LHCN-M2 (cell line): Measurements from ENCODE around the gene FBXO5. TPM values are rescaled to one million over a fixed set of nuclear protein-coding genes. Genes with fewer than 3 reads are reported as not detected.
"Not testable (repeated sequence)": the region's sequence is repeated elsewhere in the genome, so short reads cannot be mapped to it uniquely, and the experiment has no call there.

Experiments used
- DNase-seq: peaks from one replicate; pipeline ENCODE4 v3.0.0-alpha.2; 2012; ENCODE audit warnings: low read depth
- total RNA-seq: library from RNA; depleted of rRNA; stranded (reverse); fragments of >200 nt; gene quantifications from 2 replicates; pipeline ENCODE4 v1.2.3, GENCODE V29; 2014

FBXO5 gene
- total RNA-seq, 1 experiment from 2014 or later: 53.7 TPM

DNA sequence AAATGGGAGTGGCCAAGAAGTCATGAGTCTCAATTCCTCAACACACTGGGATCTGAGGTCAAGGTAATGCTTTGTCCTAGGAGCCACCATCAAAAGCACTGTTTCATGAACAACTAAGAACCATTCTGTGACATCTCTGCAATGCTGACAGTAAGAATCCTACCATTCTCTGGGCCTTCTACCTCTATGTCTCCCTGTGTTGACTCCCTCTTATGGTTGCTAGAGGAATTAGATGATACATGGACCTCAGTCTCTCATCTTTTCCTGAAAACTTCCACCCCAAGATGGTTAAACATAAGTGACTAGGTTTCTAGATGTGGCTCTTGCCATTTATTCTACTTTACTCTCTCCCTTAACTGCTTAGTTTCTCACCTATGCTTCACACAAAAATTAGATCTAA is 10.6 kb upstream of the FBXO5 start:
- DNase-seq: no peak

DNA sequence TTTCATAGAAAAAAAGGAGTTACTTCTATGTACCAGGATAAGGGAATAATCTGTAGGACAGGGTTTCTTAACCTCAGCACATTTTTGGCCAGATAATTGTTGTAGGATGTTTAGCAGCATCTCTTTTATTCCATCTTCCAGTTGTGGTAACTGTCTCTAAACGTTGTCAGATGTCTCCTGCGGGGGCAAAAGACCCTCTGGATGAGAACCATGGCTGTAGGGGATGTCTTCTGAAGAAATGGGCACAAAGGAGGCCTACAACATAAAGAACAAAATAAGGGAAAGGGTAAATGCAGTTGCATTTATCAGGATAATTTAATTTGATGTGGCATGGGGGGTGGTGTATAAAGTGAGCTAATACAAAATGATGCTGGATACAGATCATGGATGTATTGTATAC is 4.1 kb upstream of the FBXO5 start:
- no peak for DNase-seq

DNA sequence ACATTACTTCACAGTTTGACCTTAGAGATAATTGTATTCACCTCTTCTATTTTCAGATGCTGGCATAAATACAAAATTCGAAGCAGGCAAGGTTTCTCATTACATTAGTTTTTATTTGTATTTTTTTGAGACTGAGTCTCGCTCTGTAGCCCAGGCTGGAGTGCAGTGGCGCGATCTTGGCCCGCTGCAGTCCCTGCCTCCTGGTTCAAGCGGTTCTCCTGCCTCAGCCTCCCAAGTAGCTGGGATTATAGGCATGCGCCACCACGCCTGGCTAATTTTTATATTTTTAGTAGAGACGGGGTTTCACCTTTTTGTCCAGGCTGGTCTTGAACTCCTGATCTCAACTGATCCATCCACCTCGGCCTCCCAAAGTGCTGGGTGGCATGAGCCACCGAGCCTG is 2.5 kb upstream of the FBXO5 start:
- DNase-seq: not testable (repeated sequence)

DNA sequence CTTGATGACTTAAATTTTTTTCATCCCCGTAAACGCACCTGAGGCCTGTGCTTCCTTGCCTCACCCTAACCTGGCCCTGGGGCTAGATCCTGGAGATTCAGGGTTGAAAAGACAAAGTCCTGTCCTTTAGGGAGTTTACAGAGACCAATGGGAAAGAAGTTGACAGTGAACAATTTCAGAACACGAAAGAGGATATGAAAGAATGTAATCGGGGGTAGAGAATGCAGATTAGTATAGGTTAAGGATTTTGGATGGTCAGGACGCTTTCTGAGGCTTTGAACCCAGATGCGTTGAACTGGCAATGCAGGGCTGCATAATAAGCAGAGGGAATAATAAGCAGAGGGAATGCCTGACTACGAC is 1.7 kb upstream of the FBXO5 start:
- peak; percentile 8 for DNase-seq

DNA sequence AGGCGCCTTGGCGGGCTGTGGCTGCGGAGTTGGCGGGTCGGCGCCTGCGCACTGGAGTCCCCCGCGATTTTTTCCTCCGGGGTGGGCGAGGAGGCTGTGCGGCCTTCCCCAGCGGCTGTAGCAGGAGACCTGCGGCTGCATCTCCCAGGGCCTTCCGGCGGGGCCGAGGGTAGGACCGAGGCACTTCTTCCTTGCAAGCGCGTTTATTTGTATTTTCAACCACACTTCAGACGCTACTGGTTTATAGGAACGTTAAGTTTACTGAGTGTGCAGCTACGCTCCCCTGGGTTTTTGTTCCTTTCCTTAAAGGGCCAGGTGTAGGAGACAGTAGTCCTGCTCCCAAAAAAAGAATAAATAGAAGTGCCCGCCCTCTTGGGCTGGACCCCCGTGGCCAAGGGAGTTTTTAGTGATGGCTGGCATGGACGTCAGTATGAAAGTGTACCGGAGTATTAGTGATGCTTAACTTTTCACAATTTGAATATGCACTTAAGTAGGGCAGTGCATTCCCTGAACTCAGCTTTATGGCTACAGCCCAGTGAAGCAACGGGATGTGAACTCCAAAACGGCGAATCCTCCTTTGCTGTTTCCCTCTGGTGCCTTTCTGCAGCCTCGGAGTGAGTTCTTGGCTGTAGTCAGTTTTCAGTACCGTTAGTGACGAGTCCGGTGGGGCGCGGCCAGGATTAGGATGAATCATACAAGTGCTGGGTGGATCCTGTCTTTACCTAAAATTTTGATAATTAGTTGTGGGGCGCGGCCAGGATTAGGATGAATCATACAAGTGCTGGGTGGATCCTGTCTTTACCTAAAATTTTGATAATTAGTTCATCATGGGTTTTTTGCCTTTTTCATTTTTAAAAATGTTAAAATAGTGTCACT is 1.0 kb upstream of the FBXO5 start:
- peak; percentile 81 for DNase-seq

DNA sequence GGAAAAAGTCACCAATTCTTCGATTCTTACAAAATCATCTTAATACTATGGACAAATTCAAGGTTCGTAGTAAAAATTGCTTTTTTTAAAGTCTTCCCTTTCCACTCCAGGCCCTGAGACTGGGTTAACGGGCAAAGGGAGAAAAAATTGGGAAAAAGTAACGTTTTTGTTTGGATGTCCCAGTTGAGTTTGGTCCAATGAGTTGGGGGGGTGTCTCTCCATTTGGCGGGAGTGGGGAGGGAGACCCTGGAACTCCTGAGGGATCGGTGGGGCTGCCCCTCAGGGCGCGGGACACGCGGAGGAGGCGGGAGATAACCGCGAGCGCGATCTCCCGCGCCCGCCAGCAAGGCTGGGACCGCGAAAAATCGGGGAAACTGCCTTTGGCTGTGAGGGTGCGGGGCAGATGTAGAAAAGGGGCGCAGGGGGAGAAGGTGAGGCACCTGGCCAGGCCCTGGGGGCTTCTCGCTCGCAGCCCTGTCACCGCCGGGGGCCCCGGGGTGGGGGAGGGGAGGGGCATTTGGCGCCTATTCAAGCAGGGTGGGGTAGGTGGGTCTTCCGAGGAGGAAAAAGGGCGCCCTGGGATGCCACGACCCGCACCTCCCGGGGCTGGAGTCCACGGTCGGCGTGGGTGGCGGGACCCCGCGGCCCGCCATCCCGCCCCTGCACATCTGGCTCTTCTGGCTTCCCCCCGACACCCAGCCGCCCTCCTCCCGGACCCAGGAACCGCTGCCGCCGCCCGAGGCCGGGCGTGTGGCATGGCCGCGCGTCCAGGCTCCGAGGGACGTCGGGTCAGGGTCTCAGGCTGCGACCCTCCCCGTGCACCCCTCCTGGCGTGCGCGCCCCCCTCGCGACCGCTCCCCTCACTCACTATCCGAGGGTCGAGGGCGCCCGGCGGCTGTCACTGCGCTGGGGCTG is 595 bp downstream of the FBXO5 start:
- peak; percentile 29 for DNase-seq

DNA sequence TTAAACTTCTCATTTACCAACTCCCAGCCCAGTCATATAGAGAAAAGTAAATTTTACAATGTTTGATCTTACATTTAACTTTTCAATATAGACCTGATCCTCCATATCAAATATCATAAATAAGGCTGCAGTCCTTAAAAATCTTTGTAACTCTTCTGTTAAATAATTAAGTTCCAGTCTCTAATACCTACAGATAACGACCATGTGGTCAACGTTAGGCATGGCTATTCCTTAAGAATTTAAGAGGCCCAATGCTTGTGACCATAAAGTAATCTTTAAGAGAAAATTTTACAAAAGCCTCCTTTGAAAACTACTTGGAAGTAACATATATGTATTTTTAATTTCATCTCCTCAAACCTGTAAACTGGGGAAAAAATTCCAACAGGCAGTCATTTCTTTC is 1.6 kb downstream of the FBXO5 start:
- DNase-seq: no peak

DNA sequence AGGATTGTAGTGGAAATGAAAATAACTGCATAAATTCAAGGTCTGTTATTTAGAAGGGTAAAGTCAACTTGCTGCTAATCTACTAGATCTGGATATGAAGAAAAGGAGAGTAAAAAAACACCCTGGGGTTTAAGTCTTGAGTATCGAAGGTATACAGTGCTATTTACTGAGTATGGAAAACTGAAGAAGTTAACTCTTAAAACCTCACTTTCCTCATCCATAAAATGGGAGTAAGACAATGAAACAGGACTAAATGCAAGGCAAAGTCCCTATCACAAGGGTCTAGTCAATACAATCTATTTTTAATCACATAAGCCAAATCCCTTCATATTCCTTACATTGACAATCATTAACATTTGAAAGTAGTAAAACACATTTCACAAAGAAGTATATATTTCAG is 2.2 kb downstream of the FBXO5 start:
- DNase-seq: no peak

DNA sequence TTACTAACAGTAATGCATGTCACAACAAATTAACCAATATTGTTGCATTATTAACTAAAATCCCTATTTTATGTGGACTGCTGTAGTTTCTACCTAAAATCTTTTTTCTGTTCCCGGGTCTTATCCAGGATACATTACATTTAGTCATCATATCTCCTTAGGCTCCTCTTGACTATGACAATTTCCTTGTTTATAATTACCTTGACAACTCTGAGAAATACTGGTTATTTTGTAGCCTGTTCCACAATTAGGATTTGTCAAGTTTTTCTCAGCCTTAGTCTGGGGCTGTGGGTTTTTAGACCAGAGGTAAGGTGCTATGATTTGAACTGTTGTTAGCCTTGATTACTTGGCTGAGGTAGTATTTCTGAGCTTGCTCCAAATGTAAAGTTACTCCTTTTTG is 3.7 kb downstream of the FBXO5 start:
- no peak for DNase-seq

DNA sequence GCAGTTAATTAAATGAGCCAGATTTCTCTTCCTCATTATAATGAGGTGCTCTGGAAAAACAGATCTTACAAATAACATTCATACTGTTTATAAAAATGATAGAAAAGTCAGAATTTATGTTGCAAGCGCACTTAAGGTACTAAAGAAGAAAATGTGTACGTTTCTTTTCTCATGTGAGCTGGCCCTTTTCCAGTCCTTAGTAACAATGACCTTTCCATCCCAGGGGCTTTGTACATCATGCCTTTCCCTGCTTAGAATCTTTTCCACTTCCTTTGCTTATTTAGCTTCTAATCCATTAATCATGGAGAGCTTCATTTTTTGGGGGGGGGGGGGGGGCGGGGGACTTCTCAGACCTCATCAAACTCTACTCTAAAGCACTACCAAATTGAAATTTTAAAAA is 4.8 kb downstream of the FBXO5 start:
- DNase-seq: no peak

DNA sequence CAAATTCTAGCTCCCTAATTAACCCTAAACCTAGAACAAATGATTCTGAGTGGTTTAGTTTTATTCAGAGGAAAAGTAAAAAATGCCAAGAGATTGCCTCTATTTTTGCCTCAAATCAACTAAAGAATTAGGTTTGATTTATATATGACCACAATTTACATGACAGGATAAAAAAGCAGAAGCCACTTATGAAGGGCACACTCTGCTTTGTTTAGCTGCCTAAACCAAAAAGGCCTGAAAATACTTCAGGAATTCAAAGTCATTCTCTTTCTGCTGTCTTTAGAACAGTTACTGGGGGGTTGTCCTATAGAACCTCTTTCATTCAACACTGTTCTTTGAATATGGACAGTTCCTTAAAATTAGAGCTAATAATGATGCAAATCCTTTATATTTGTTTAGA is 5.3 kb downstream of the FBXO5 start:
- DNase-seq: no peak

DNA sequence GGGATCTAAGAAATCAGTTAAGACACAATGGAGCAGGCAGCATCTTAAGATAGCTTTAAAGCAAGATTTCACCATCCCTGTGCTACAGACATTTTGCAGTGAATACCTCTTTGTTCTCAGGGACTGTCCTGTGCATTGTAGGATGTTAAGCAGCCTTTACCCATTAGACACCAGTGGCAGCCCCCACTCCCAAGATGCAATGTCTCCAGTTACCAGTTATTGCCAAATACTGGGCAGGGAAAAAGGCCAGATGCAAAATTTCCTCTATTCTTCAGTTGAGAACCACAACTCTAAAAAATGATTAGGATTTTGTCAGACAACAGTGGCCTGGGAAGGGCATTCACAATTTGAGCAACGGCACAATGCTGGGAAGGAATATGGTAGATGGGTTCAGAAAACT is 6.1 kb downstream of the FBXO5 start:
- DNase-seq: no peak

DNA sequence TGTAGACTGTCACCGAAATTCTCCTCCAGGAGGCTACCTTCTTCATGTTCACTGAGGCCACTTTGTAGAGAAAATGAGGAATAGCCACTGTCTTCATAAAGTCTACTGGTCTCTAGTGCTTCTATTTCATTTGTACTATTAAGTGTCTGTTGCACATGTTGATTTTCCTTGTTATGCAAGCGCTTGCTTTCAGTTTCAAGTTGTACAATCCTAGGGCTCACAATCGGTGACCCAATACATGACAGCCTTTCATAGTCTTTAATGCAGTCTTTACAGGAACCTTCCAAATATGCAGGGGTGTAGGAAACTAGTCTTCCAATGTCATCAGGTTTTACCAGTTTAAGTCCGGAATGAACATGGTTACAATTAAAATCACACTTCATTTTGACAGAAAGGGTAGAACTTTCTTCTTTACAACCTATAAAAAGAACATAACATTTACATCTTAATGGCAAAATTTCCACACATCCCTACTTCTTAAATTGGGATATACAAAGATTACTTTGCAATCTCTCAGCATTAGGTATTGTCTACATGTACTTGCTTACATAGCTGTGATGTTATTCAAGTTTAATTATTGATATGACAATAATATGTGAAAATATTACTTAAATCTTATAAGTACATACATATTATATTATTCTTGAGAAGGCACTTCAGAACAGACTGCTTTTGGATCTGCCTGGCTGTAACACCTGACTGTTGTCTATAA is 7.5 kb downstream of the FBXO5 start:
- DNase-seq: no peak

DNA sequence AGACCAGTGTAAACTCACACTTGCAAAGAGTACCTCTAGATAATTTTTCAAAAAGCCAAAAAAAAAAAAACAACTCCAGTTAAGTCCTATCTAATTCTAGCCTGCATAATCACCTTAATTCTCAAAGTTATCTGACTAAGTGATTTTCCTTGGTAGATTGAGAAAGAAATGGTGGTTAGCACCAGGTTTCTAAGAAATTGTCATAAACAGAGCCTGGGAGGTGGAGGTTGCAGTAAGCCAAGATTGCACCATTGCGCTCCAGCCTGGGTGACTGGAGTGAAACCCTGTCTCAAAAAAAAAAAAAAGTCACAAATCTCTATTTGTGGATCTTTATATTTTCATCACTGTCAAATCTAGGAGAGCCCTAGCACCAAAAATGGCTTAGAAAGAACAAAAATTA is 8.9 kb downstream of the FBXO5 start:
- DNase-seq: no peak

DNA sequence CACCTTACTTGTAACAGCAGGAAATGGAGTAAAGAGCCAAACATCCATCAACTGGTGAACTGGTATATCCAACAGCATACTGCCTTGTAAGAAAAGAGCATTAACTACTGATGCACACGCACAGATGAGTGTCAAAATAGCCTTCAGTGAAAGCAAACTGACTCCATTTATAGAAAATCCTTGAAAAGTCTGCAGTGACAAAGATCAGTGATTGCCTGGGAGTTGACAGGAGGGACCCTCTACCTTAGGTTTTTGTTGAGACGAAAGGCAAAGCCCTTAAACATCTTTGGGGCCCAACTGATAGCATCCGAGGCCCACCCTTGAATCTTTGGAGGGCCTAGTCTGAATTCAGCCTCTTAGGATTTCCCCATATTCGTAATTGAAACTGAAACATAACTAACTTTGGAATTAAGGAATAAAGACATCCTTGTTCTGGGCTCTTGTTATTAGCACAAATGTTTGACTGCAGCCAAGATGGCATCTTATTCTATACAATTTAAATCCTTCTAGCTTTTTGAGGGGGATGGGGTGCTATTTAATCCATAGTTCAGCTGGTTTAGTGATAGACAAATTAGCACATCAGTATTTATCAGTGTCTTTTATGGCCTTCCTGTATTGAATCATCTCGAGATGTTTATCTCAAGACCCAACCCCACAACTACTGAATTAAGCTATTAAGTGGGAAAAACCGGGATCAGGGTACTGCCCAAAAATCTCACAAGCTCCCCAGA is 13.0 kb downstream of the FBXO5 start:
- DNase-seq: no peak

DNA sequence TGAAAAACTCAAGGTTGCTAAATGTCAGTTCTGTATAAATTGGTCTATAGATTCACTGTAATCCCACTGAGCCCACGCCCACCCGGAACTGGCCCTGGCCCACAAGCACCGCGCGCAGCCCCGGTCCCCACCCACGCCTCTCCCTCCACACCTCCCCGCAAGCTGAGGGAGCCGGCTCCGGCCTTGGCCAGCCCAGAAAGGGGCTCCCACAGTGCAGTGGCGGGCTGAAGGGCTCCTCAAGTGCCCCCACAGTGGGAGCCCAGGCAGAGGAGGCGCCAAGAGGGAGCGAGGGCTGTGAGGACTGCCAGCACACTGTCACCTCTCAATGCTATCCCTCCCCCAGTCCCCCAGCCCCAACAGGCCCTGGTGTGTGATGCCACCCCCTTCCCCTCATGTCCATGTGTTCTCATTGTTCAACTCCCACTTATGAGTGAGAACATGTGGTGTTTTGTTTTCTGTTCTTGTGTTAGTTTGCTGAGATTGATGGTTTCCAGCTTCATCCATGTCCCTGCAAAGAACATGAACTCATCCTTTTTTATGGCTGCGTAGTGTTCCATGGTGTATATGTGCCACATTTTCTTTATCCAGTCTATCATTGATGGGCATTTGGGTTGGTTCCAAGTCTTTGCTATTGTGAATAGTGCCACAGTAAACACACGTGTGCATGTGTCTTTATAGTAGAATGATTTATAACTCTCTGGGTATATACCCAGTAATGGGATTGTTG is 16.5 kb downstream of the FBXO5 start:
- not testable (repeated sequence) for DNase-seq

DNA sequence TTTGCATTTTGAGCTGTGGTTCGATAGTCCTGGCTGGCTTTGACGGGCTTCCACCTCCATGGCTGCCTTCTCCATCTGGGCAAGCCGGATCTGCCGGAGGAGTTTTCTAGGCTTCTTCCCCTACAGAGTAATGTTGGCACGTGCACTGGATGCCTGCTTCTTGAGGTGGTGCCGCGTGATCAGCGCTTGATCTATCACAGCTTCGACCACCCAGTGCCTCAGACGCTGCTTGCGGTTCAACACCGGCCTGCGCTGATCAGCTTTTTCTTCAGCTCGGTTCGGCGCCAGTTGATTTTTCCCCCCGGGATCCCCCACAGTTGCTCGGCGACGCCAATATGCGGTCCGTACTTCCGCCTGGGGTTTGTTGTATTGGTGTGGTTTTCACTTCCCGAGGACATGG is 23.5 kb downstream of the FBXO5 start:
- DNase-seq: no peak

DNA sequence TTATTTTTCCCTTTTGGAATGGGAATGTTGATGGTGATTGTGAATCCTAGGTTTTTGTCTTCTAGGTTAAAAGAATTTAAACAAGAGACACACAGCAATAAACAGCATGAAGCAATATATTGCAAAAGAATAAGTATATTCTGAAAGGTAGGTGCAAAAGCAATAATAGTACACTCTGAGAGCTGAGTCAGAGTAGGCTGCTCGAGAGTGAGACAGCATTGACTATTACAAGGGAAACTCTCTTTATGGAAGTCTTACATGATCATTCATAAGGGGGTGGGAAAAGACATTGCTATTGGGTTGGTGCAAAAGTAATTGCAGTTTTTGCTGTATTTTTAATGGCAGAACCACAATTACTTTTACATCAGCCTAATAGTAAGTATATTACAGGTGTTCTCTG is 25.0 kb downstream of the FBXO5 start:
- no peak for DNase-seq

DNA sequence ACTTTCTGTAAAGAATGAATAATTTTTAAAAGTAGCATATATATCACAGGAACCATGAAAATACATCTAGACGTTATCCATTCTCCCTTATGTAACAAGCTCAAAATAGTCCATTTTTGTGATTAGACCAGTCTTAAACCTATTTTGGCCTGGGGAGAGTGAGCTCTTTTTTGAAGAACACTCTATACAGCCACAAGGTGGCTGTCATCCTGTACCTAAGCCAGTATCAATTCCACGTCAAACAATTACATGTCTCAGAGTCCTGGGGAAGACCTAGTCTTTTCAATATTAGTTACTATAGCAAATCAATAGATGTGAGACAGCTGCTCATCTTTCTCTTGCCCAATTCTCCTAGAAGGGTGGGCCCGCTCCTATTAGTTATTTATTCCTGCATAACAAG is 28.4 kb downstream of the FBXO5 start:
- no peak for DNase-seq

DNA sequence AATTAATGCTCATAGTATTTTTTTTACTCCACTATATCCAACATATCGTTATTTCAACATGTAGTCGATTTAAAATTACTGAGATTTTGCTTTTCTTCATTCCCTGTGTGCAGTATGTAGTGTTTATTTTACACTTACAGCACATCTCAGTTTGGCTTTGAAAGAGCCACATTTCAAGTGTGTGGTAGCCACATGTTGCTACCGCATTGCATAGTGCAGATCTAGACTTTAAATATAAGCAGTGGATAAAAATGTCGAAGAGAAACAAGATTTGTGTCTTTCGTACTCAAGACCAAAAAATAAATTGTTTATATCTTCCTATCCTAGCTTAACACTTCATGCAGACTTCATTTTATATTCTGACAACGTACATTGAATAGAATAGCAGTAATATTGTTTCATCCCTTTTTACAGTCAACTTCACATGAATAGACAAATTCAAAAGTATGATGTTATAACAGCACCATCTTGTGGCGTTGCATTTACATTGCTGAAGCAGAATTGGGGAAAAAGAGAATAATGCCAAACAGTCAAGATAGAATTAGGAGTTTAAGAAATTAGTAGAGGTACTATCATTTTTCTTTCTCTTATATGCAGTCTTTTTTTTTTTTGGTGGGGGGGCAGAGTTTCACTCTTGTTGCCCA is 29.9 kb downstream of the FBXO5 start:
- DNase-seq: peak; percentile 51
